Right lung (tissue), 5 donors: ENCODE results near the gene FAF1. TPM values are rescaled to one million over a fixed set of nuclear protein-coding genes. Genes with fewer than 3 reads are reported as not detected.
"Not testable (repeated sequence)": the region's sequence is repeated elsewhere in the genome, so short reads cannot be mapped to it uniquely, and the experiment has no call there.

ENCODE experiments used
- DNase-seq, 2 donors: peaks; one replicate each; pipeline ENCODE4 v3.0.0-alpha.2; 2013
- polyA plus RNA-seq, 5 donors: library from polyadenylated mRNA; unstranded; fragments of 120-200 nt; gene quantifications; one replicate each; pipeline versions ENCODE4 v1.2.1 to v1.2.3, GENCODE V29; 2013; ENCODE audit warnings: inconsistent platforms in 1 of 5, low replicate concordance in 1 of 5; ENCODE audit not compliant: insufficient read length in 5 of 5, insufficient read depth in 1 of 5

FAF1 gene
- polyA plus RNA-seq, 5 donors = 44.6 to 61.4 (median 58.8) TPM

GRCh38 chr1:50967416-50968157 is 7.5 kb upstream of the FAF1 start:
- DNase-seq = no peak

GRCh38 chr1:50966991-50967390 is 6.9 kb upstream of the FAF1 start:
- DNase-seq = no peak

GRCh38 chr1:50964863-50965262 is 4.8 kb upstream of the FAF1 start:
- no peak for DNase-seq

- DNase-seq = no peak
Measured at GRCh38 chr1:50959303-50959912, 659 bp downstream of the FAF1 start.

- no peak for DNase-seq
Measured at GRCh38 chr1:50955116-50955515, 5.0 kb downstream of the FAF1 start.

- not testable (repeated sequence) for DNase-seq
Measured at GRCh38 chr1:50952566-50952965, 7.5 kb downstream of the FAF1 start.

- no peak for DNase-seq
Measured at GRCh38 chr1:50950396-50950795, 9.7 kb downstream of the FAF1 start.

GRCh38 chr1:50949286-50949982 is 10.6 kb downstream of the FAF1 start:
- no peak for DNase-seq

- DNase-seq = no peak
Measured at GRCh38 chr1:50942334-50942733, 17.7 kb downstream of the FAF1 start.

GRCh38 chr1:50940291-50940690 is 19.8 kb downstream of the FAF1 start:
- DNase-seq = no peak

- no peak for DNase-seq
Measured at GRCh38 chr1:50936321-50936720, 23.7 kb downstream of the FAF1 start.

- DNase-seq = not testable (repeated sequence)
Measured at GRCh38 chr1:50935276-50935675, 24.8 kb downstream of the FAF1 start.

- no peak for DNase-seq
Measured at GRCh38 chr1:50934838-50935237, 25.2 kb downstream of the FAF1 start.

- DNase-seq = not testable (repeated sequence)
Measured at GRCh38 chr1:50933770-50934169, 26.3 kb downstream of the FAF1 start.

GRCh38 chr1:50932043-50932442 is 28.0 kb downstream of the FAF1 start:
- not testable (repeated sequence) for DNase-seq

- DNase-seq = no peak
Measured at GRCh38 chr1:50930965-50931737, 28.9 kb downstream of the FAF1 start.

GRCh38 chr1:50930193-50930592 is 29.9 kb downstream of the FAF1 start:
- DNase-seq = no peak

- peak in 1 of 2 donors; percentile 5 for DNase-seq
Measured at GRCh38 chr1:50929376-50929958, 30.6 kb downstream of the FAF1 start.

- DNase-seq = no peak
Measured at GRCh38 chr1:50923564-50923963, 36.5 kb downstream of the FAF1 start.

GRCh38 chr1:50921029-50921428 is 39.0 kb downstream of the FAF1 start:
- no peak for DNase-seq

GRCh38 chr1:50920409-50920808 is 39.7 kb downstream of the FAF1 start:
- no peak for DNase-seq
